NCI-H1417 (cell line): ENCODE data around the gene NPPA.

Experiments
- DNase-seq, 3 experiments: peaks; one replicate each; lab custom pipeline; 2025; lab: John Stamatoyannopoulos, UW

Gene NPPA

DNA sequence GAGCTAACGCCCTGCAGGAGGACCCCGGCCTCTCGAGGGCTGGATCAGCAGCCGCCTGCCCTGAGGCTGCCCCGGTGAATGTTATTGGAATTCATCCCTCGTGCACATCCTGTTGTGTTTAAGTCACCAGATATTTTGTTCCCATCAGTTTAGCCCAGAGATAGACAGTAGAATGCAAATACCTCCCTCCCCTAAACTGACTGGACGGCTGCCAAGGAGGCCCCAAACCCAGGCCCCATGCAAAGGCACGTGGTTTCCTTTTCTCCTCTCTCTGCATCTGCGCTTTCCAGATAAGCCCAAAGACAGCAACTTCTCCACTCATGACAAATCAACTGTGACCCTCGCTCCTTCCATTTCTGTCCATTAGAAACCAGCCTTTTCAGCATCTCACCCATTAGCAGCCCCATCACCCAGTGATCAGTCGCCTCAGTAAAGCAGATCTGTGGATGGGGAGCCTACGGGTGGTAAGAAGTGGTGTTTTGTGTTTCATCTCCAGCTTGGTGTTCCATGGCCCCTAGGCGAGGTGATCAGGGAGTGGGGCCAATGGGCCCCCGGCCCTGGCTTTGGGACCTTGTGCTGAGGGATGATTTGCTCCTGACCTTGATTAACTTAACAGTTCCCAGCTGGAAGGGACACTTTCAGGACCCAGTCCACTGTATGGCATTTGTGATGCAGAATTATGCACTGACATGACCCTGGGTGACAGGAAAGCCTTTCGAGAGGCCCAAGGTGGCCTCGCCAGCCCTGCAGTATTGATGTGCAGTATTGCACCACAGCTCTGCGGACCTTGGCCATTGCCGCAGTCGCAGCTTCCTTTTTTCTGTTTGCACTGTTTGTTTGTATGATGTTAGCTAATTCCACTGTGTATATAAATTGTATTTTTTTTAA is 5.2 kb downstream of the NPPA start:
- peak in 1 of 3 experiments; percentile 36 for DNase-seq

DNA sequence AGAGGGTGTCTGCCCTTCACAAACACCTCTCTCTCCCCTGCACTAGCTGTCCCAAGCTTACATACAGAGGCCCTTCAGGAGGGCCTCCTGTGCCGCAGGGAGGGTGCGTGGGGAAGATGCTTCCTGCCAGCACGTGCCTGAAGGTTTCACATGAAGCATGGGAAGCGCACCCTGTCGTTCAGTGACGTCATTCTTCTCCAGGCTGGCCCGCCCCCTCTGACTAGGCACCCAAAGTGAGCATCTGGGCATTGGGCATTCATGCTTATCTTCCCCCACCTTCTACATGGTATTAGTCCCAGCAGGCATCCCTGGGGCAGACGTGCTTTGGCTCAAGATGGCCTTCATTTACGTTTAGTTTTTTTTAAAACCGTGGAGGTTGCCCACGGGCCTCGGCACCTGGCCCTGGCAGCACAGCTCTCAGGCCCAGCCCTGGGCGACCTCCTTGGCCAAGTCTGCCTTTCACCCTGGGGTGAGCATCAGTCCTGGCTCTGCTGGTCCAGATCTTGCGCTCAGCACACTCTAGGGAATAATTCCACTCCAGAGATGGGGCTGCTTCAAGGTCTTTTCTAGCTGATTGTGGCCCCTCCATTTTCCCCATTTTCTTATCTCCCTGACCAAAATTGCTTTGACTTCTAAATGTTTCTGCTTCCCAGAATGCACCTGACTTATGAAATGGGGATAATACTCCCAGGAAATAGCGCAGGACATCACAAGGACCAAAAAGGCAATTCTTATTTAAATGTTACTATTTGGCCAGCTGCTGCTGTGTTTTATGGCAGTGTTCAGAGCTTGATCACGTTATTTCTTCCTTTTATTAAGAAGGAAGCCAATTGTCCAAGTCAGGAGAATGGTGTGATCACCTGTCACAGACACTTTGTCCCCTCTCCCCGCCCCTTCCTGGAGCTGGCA is 6.1 kb downstream of the NPPA start:
- peak in 1 of 3 experiments; percentile 40 for DNase-seq

DNA sequence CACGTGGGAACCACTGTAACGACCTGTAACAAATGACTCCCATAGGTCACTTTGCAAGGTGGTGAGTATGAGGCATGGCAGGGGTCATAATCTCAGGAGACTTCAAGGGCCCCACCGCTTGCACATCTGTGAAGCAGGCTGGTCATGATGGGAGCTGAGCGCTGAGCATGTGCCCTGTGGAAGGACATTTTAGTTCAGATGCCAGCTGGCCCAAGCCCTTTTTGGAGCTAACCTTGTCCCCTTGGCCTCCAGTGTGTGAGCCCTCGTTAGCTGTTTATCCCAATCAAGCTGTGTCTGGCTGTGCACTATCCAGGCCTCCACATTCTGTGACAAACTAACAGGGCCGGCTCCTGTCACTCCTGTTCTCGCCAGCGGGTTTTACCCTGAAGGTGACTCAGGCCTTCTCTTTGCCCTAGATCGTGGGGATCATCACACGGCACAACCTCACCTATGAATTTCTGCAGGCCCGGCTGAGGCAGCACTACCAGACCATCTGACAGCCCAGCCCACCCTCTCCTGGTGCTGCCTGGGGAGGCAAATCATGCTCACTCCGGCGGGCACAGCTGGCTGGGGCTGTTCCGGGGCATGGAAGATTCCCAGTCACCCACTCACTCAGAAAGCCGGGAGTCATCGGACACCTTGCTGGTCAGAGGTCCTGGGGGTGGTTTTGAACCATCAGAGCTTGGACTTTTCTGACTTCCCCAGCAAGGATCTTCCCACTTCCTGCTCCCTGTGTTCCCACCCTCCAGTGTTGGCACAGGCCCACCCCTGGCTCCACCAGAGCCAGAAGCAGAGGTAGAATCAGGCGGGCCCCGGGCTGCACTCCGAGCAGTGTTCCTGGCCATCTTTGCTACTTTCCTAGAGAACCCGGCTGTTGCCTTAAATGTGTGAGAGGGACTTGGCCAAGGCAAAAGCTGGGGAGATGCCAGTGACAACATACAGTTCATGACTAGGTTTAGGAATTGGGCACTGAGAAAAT is 7.6 kb downstream of the NPPA start:
- no peak for DNase-seq

DNA sequence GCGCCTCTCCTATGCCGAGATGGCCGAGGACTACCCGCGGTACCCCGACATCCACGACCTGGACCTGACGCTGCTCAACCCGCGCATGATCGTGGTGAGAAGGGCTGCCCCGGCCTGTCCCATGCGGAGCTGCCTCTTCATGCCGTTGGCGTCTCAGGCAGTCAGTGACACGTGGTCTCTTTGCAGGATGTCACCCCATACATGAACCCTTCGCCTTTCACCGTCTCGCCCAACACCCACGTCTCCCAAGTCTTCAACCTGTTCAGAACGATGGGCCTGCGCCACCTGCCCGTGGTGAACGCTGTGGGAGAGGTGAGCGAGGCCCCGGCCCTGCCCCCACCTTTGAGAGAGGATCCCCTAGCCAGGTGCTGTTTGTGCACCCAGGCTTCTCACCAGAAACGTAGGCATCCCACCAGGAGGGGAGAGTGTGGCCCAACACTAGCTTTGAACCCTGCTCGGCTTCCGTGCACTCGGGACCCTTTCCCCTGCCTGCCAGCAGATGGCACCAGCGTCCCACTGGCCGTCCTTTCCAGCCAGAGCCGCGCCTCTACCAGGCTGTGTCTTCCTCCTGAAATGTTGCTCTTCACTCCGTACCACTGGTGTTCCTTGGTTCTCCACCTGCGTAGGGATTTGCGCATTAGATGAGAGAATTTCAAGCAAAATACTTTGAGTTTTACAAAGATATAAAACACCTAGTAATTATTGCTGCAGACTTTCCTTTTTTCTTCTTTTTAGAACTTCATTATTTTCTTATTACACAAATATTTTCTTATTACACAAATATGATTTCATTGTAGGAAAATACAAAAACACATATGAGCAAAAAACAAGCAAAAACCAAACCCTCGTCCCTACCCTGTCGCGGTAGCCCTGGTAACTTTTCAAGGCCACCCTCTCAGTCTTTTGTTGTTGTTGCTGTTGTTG is 9.0 kb downstream of the NPPA start:
- peak; percentile 21 to 70 (median 59) for DNase-seq

DNA sequence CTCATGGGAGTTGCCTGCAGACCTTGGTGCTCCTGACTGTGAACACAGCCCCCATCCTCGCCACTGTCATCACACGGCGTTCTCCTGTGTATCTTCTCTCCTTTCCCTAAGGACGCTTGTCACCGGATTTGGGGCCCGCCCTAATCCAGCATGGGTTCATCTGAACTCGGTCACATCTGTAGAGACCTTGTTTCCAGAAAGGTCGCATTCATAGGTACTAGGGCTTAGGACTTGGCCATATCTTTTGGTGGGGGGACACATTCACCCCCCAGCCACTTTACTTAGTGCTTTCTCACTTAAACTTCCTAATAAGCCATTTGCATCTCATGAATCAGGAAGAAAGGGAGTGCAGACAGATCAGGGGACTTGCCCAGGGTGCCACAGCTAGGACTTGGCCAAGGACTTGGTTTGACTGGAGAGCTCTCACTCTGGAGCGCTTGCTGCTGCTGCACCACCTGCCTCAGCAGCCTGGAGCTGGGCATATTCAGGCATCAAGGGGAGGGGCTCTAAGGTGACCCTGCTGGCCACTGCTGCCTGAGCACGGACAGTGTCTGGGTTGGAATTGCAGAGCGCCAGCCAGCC is 9.7 kb downstream of the NPPA start:
- DNase-seq, result no peak

DNA sequence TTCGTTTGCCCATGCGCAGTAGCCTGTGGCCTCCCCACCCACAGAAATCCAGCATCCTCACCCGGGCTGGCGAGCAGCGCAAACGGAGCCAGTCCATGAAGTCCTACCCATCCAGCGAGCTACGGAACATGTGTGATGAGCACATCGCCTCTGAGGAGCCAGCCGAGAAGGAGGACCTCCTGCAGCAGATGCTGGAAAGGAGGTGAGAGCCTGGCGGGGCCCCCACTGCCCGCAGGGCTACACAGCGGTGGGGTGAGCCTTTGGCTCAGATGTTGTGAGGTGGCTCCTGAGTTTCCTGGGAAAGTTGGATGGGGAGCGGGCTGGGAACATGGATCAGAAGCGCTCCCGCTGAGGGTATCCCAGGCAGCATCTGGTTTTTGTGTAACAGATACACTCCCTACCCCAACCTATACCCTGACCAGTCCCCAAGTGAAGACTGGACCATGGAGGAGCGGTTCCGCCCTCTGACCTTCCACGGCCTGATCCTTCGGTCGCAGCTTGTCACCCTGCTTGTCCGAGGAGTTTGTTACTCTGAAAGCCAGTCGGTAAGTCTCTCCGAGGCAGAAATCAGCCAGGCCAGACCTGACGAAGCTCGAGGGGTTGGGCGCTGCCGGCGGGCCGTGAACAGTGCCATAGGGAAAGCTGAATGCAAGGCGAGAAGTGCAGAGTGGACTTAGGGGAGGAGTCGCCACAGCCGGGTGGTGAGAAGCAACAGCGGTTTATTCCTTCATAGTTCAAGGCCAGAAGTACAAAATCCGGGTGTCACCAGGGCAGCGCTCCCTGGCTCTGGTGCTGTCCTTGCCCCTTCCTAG is 10.4 kb downstream of the NPPA start:
- no peak for DNase-seq

DNA sequence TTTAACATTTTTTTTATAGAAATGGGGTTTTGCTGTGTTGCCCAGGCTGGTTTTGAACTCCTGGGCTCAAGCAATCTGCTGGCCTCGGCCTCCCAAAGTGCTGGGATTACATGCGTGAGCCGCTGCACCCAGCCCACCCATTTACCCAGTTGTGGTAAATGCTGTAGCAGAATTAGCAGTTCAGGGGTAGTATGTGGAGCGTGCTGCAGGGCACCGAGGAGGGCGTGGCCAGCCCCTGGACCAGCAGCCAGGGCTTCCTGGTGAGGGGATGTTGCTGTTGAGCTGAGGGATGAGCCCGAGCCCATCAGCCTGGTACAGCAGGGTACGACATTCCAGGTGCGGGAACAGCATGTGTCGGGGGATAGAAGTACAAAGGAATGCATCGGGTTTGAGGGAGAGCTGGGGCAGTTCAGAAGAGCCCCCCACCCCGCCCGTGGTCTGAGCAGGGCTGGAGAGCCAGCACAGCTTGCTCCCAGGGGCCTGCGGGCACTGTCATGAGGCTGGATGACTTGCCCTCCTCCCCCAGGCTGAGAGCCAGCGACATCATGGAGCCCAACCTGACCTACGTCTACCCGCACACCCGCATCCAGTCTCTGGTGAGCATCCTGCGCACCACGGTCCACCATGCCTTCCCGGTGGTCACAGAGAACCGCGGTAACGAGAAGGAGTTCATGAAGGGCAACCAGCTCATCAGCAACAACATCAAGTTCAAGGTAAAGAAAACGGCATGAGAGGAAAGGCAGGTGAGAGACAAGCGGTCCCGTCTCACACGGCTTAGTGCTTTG is 11.9 kb downstream of the NPPA start:
- DNase-seq, result no peak

DNA sequence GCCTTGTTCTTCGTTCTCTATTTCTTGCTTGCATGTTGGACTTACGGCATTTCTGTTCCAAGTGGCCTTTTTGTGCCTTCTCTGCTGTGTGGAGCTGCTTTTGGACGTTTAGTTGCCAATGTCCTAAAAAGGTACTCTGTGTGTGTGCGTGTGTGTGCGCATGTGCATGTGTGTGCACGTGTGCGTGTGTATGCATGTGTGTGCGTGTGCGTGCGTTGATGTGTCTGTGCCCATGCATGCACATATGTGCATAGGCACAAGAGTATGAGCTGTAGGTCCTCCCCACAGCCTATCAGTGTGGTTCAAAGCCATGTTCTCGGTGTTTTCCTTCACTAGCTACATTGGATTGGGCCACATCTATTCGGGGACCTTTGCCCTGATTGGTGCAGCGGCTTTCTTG is 13.7 kb downstream of the NPPA start:
- DNase-seq, result no peak

DNA sequence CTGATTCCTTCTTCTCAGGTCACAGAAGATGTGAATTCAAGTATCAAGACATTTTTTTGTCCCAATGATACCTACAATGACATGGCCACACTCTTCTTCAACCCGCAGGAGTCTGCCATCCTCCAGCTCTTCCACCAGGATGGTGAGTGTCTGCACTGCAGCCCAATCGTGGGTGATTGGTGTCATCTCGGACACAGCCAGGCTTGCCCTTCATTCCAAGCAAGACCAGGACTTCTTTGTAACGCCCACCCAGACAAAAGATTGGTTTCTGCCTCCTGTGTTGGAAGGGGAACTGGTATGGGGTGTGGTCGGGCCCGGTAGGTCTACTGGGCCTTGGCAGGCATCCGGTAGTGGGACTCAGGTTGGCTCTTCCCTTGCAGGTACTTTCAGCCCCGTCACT is 14.1 kb downstream of the NPPA start:
- no peak for DNase-seq

DNA sequence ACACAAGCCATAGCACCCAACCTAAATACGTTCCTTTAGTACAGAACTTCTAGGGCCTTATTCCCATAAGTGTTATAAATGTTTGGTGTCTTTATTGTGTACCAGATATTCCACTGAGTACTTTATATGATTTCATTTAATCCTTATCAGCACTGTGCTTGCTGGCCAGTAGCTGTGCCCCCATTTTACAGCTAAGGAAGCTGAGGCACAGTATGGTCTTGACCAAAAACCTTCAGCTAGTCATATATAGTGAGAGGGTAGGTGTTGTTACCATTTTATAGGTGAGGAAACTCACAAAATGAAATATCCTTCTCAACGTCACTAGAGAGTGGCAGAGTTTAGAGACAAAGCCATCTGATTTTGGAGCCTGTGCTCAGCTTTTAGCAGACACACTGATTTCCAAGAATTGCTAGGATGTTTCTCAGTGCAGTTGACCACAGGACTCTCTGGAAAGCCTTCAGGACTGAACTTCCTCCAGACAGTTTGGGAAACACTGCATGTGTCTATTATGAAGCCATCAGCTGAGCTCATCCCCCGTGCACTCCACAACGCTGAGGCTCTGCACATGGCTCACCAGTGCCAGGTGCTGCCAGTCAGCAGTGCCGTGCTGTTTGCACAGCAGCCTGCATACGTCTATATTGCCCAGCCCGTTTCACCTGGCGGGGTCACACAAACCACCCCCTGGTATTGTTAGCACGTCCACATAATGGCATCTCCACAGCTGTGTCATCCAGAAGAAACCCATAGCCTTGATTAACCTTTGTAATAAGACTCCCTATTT is 15.4 kb downstream of the NPPA start:
- DNase-seq, result peak in 2 of 3 experiments; percentile 55 to 82

DNA sequence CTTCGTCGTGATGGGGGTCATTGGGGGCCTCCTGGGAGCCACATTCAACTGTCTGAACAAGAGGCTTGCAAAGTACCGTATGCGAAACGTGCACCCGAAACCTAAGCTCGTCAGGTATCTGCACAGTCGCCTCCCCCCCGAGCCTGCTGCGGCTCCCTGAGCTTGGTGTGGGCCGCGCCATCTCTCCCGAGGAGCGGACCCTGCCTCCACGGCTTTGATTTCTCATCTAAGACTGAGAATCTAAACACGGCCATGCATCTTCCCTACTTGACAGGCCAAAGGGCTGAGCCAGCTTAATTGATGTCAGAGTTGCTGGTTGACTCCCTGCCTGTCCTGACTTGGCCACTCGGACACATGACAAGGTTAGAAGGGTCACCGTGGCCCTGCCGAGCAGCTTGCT is 19.1 kb downstream of the NPPA start:
- DNase-seq, result no peak

DNA sequence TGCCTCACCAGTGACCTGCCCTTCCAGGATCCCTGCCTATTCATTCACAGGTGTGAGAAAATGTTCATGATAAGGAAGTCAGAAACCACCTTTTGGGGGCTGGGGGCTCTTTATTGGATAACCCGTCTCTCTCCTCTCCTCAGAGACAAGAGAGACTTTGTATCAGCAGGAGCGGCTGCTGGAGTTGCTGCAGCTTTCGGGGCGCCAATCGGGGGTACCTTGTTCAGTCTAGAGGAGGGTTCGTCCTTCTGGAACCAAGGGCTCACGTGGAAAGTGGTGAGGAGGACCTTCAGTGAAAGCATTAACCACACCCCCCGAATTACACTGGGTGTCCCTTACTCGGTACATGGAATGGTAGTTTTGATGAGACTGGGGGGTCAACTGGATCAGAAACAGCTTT is 20.6 kb downstream of the NPPA start:
- no peak for DNase-seq

DNA sequence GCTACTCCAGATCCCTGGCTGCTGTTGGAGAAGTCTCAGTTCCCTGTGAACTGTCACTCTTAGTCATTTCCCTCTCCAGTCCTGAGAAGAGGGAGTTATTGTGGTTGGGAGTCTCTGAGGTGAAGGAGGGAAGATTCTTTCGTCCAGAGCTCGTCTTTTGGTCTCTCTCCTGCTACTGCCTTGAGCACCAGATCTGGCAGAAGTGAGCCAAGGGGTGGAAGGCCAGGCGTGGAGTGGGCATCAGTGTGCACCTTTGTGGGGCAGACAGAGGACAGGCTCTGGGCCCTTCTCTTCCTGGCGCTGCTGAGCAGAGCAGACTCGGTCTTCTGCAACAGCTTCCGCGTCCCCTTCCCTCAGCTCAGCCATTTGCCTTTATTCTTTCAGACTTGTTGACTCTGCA is 22.5 kb downstream of the NPPA start:
- DNase-seq, result no peak

DNA sequence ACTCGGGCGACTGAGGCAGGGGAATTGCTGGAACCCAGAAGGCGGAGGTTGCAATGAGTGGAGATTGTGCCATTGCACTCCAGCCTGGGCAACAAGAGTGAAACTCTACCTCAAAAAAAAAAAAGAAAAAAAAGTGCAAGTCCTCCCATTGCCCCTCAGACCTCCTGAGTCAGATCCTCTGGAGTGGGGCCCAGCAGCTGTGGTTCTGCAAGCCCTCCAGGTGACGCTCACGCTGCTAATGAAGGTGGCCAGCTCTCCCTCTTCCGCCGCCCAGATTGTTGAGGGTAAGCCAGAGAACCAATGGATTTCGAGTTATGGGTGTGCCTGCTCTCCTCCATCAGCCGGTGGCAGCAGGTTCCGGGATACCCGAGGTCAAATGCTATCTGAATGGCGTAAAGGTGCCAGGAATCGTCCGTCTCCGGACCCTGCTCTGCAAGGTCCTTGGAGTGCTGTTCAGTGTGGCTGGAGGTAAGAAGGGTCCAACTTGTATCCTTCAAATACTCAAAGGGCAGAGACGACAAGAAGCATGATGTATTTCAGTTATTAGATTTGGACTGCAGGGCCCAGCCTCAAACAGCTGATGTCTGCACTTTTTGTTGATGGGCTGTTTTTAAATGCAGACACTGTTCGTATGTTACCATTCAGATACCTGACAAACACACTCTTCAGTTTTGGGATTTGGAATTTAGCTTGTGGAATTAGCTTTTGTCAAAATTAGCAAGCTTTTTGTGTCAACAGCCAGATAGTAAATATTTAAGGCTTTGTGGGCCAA is 24.0 kb downstream of the NPPA start:
- DNase-seq, result no peak

DNA sequence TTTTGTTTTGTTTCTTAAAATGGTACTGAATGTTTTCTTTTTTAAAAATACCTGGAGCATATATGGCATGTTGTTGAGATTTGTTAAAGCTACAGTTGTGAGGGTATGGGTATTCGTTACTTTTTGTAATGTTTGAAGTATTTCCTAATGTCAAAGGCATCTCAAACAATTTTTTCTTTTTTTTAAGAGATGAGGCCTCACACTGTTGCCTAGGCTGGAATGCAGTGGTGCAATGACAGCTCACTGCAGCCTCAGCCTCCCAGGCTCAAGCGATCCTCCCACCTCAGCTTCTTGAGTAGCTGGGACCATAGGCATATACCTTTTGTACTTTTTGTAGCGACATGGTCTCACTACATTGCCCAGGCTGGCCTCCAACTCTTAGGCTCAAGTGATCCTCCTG is 25.5 kb downstream of the NPPA start:
- DNase-seq, result no peak

DNA sequence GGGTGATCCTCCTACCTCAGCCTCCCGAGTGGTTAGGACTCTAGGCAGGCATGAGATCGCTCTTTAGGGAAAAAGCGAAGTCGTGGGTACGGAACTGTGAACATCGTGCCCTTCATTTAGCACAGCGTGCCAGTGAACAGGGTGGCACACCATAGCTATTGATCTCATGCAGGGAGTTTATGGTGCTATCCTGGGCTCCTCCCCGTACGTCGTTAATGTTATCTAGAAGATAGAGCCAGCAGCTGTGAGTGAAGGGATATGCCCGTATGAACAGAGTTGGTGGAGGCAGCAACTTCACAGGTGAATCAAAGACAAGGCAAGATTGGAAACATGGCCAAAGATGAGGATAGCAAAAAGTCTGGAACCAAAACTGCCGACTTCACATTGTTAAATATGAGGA is 30.4 kb downstream of the NPPA start:
- no peak for DNase-seq

DNA sequence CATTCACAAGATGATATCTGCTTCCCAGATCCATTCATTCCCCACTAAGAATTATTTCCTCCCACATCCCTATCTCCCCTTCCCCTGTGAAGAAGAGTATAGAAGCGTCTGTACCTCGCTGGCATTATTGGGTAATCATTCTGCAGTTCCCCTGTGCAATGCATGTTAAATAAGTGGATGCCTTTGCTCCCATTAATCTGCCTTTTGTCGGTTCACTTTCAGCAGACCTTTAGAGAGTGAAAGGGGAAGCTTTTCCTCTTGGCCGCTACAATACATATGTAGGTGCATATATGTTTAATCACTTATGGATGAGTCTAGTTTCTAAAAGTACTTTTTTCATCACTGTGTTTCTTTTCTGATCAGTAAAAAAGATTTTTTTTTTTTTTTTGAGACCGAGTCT is 34.6 kb downstream of the NPPA start:
- DNase-seq, result no peak
